ENCODE measurements around the gene PKP2.

GRCh38 chr12:32780071-32780470 lies 116.5 kb downstream of the PKP2 start:
- TF ChIP-seq POLR2A (IDR thresholded peaks at IDR 0.05; ENCODE audit: low read depth, low read length) (no peak), CTCF (IDR thresholded peaks at IDR 0.05; ENCODE audit: extremely low read depth in 1 of 2, insufficient read depth in 1 of 2, low read depth in 1 of 2, low read length in 2 of 2) (no peak)
